ENCODE results near the gene SPEM2.

DNA sequence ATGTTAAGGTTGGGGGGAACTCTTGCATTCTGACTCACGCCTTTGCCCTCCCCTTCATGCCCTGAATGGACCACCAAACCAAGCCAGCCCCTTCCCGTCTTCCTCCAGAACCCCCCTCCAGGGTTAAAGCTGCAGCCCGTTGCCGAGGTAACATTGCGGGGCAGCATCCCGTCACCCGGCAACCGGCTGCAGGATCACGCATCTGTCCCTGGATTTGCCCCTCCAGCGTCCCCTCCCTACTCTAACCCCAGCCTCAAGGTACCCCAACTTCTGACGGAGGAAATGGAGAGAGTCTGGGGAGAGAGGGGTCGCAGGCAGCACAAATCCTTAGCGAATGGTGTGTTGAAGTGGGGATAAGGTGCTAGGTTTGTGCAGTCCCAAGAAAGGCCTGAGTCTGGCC, 18.3 kb upstream of the SPEM2 start:
- TF ChIP-seq RXRA (IDR thresholded peaks at IDR 0.05; ENCODE audit: insufficient read depth, low read depth, low read length) (no peak), EP300 (IDR thresholded peaks at IDR 0.05; ENCODE audit: borderline replicate concordance in 1 of 2, low read depth in 2 of 2, low read length in 2 of 2) (no peak), POLR2AphosphoS5 (IDR thresholded peaks at IDR 0.05; ENCODE audit: low read depth, low read length) (no peak)
- TF ChIP-seq, protein P1, sequence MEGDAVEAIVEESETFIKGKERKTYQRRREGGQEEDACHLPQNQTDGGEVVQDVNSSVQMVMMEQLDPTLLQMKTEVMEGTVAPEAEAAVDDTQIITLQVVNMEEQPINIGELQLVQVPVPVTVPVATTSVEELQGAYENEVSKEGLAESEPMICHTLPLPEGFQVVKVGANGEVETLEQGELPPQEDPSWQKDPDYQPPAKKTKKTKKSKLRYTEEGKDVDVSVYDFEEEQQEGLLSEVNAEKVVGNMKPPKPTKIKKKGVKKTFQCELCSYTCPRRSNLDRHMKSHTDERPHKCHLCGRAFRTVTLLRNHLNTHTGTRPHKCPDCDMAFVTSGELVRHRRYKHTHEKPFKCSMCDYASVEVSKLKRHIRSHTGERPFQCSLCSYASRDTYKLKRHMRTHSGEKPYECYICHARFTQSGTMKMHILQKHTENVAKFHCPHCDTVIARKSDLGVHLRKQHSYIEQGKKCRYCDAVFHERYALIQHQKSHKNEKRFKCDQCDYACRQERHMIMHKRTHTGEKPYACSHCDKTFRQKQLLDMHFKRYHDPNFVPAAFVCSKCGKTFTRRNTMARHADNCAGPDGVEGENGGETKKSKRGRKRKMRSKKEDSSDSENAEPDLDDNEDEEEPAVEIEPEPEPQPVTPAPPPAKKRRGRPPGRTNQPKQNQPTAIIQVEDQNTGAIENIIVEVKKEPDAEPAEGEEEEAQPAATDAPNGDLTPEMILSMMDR (IDR thresholded peaks at IDR 0.05; ENCODE audit: control extremely low read depth in 1 of 3, insufficient read depth in 1 of 3, low read depth in 1 of 3, low read length in 3 of 3), result no peak

Measured in H1 (cell line).